Measurements from ENCODE around the gene BANK1. TPM values are rescaled to one million over a fixed set of nuclear protein-coding genes. Genes with fewer than 3 reads are reported as not detected.

The BANK1 gene
- total RNA-seq, 1 donor from 2014 or later = 1.7 TPM

DNA sequence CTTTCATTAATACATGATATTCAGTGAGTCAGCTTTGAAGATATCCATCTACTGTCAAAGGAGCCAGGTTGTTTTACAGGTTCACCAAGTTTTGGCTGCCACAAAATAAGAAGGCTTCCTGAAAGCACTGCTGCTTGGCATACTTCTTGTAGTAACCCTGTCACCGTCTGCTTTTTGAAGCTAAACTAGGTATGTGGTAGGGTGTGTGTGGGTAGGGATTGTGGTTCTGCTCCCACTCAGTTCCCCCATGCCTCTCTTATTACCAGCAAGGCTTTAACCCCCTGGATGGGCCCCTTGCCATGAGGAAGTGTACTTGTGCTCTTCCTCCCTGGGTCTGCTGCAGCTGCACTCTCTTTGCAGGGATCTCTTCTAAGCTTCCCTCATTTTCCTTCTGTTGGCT is 191.2 kb downstream of the BANK1 start:
- Mint-ChIP-seq H3K36me3 (no peaks in the 10 kb centered on the region), H3K4me3 (peak overlapping the region; percentile 32), H3K4me1 (ENCODE audit: unreplicated experiment) (no peaks in the 10 kb centered on the region), H3K27me3 (no peaks in the 10 kb centered on the region), H3K9me3 (peaks cover 12% of the 10 kb centered on the region), H3K27ac (peak overlapping the region; percentile 84)
- no peak for TF ChIP-seq CTCF (conservative IDR thresholded peaks at IDR 0.05)
- DNase-seq (ENCODE audit: extremely low spot score, unreplicated experiment) = no peak

- no peak for TF ChIP-seq CTCF (conservative IDR thresholded peaks at IDR 0.05)
- no peaks in the 10 kb centered on the region for H3K27me3 Mint-ChIP-seq
- no peaks in the 10 kb centered on the region for H3K36me3 Mint-ChIP-seq
- H3K9me3 Mint-ChIP-seq = peaks cover 9% of the 10 kb centered on the region
- H3K4me1 Mint-ChIP-seq (ENCODE audit: unreplicated experiment) = no peaks in the 10 kb centered on the region
- no peak overlapping the region for H3K4me3 Mint-ChIP-seq
- DNase-seq (ENCODE audit: extremely low spot score, unreplicated experiment) = no peak
- no peak overlapping the region for H3K27ac Mint-ChIP-seq
Measured at GRCh38 chr4:101983835-101984234, 193.3 kb downstream of the BANK1 start.

GRCh38 chr4:101987623-101988243 is 197.2 kb downstream of the BANK1 start:
- no peak for DNase-seq (ENCODE audit: extremely low spot score, unreplicated experiment)
- Mint-ChIP-seq H3K27me3 (no peaks in the 10 kb centered on the region), H3K36me3 (no peaks in the 10 kb centered on the region), H3K27ac (no peak overlapping the region), H3K9me3 (peaks cover 9% of the 10 kb centered on the region), H3K4me1 (ENCODE audit: unreplicated experiment) (no peaks in the 10 kb centered on the region), H3K4me3 (no peak overlapping the region)
- TF ChIP-seq CTCF (conservative IDR thresholded peaks at IDR 0.05) = no peak

- Mint-ChIP-seq H3K4me3 (no peak overlapping the region), H3K36me3 (no peaks in the 10 kb centered on the region), H3K9me3 (peaks cover 9% of the 10 kb centered on the region), H3K27me3 (no peaks in the 10 kb centered on the region), H3K27ac (no peak overlapping the region), H3K4me1 (ENCODE audit: unreplicated experiment) (peaks cover 5% of the 10 kb centered on the region)
- no peak for TF ChIP-seq CTCF (conservative IDR thresholded peaks at IDR 0.05)
- no peak for DNase-seq (ENCODE audit: extremely low spot score, unreplicated experiment)
Measured at GRCh38 chr4:101989551-101989950, 199.0 kb downstream of the BANK1 start.

- Mint-ChIP-seq H3K4me1 (ENCODE audit: unreplicated experiment) (peaks cover 5% of the 10 kb centered on the region), H3K4me3 (no peak overlapping the region), H3K9me3 (peaks cover 5% of the 10 kb centered on the region), H3K27ac (no peak overlapping the region), H3K36me3 (no peaks in the 10 kb centered on the region), H3K27me3 (no peaks in the 10 kb centered on the region)
- DNase-seq (ENCODE audit: extremely low spot score, unreplicated experiment) = no peak
- no peak for TF ChIP-seq CTCF (conservative IDR thresholded peaks at IDR 0.05)
Measured at GRCh38 chr4:101992446-101992845, 201.9 kb downstream of the BANK1 start.

All from type B pancreatic cell (in vitro differentiated cells).